Memory B cell (primary cell): Measurements from ENCODE around the gene NFASC.

Source experiments
- ATAC-seq: fragments of 150-1000 bp; cut with Tn5 transposase; 2 replicates; pipeline ENCODE4 v1.10.0; 2021; ENCODE audit warnings: low read depth, mild to moderate bottlenecking, moderate library complexity
- DNase-seq, 2 donors: peaks; one replicate each; pipeline ENCODE4 v3.0.0; 2022; ENCODE audit warnings: low spot score in 2 of 2
- H3K27ac Mint-ChIP-seq: one replicate; pipeline ENCODE4 v1.8.0; 2022; ENCODE audit warnings: mild to moderate bottlenecking, moderate library complexity, mixed read lengths
- H3K27me3 Mint-ChIP-seq: one replicate; pipeline ENCODE4 v1.8.0; 2022; ENCODE audit warnings: mixed read lengths
- H3K36me3 Mint-ChIP-seq: one replicate; pipeline ENCODE4 v1.8.0; 2022; ENCODE audit warnings: mild to moderate bottlenecking, mixed read lengths
- H3K4me1 Mint-ChIP-seq: one replicate; pipeline ENCODE4 v1.8.0; 2022; ENCODE audit warnings: mixed read lengths
- H3K4me3 Mint-ChIP-seq: one replicate; pipeline ENCODE4 v1.8.0; 2022; ENCODE audit warnings: mild to moderate bottlenecking, moderate library complexity, mixed read lengths
- H3K9me3 Mint-ChIP-seq: one replicate; pipeline ENCODE4 v1.8.0; 2022; ENCODE audit warnings: mixed read lengths

The NFASC gene

DNA sequence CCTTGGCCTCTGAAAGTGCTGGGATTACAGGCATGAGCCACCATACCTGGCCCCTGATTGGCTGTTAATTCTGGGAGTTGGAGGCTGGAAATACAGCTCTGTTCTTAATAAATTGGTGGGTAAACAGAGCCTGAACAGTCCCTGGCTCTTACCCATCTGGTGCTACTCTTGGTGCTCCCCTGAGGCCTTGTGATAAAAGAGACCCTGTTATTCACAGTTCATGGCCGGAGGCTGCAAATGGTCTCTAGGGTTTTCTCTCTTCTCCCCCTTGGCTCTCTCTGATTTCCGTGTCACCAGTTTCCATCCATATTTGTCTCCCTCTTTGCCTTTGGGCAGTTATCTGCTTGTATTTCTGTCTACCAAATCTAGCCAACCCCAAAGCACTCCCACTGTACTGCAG lies 17.2 kb downstream of the NFASC start:
- Mint-ChIP-seq H3K27ac (no peak overlapping the region), H3K4me1 (peaks cover 4% of the 10 kb centered on the region), H3K27me3 (peaks cover 8% of the 10 kb centered on the region), H3K9me3 (no peaks in the 10 kb centered on the region), H3K4me3 (no peak overlapping the region), H3K36me3 (no peaks in the 10 kb centered on the region)
- DNase-seq (no peak), ATAC-seq (no peak)

GRCh38 chr1:204888294-204888693 lies 17.6 kb downstream of the NFASC start:
- Mint-ChIP-seq H3K27me3 (peaks cover 10% of the 10 kb centered on the region), H3K36me3 (no peaks in the 10 kb centered on the region), H3K27ac (no peak overlapping the region), H3K9me3 (no peaks in the 10 kb centered on the region), H3K4me3 (no peak overlapping the region), H3K4me1 (peaks cover 4% of the 10 kb centered on the region)
- ATAC-seq (no peak), DNase-seq (no peak)

DNA sequence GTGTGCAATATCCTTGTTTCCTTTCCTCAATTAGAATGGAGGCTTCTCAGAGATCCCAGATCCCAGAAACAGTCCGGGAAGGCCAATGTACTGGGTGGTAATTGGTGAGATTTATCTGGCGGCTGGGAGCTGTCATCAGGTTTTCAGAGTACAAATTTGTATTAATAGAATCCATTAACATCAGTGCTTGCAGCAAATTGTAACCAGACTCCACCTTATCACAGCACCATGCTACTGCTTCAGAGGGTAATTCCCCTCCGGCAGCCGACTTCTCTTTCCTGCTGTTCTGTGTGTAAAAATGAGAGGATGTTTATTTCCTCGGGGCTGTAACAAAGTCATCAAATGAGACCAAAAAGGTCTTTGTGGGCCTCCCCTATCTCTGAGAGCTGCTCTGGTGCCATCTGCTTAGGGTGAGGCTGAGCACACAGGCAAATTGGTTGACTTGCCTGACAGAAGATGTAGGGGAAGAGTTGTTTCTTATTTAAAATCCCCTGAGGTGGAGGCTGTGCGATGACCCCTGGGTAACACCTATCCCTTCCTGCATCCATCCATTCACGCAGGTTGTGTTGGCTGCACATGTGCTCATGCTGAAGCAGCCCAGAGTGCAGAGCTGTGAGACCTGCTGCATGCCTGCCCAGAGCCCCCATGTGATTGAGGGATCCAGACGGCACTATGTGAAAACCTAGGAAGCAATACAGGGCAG lies 19.2 kb downstream of the NFASC start:
- DNase-seq (no peak), ATAC-seq (peak; percentile 83)
- H3K36me3 Mint-ChIP-seq = no peaks in the 10 kb centered on the region
- H3K27ac Mint-ChIP-seq = no peak overlapping the region
- no peak overlapping the region for H3K4me3 Mint-ChIP-seq
- H3K9me3 Mint-ChIP-seq = no peaks in the 10 kb centered on the region
- H3K4me1 Mint-ChIP-seq = peaks cover 4% of the 10 kb centered on the region
- H3K27me3 Mint-ChIP-seq = peaks cover 9% of the 10 kb centered on the region

GRCh38 chr1:204891860-204892259 lies 21.2 kb downstream of the NFASC start:
- ATAC-seq = no peak
- Mint-ChIP-seq H3K36me3 (no peaks in the 10 kb centered on the region), H3K27me3 (peaks cover 17% of the 10 kb centered on the region), H3K27ac (no peak overlapping the region), H3K4me1 (peaks cover 4% of the 10 kb centered on the region), H3K9me3 (no peaks in the 10 kb centered on the region), H3K4me3 (no peak overlapping the region)
- DNase-seq = no peak

DNA sequence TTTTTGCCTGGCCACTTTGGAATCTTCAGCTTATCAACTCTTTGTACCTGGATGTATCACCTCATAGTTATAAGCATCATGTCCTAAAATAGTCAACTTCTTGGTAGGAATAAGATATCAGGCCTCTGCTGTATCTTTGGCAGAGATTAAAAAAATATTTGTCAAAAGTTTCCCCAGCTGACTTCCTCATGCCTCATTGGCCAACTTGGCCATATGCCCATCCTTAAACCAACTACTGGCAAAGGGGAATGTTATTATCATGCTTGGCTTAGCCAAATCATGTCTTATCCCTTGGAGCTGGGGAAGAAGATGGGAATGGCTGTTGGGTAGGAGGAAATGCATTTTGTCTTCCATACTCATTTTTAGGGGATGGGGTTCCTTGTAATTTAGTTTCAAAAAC lies 23.4 kb downstream of the NFASC start:
- H3K27me3 Mint-ChIP-seq = peaks cover 16% of the 10 kb centered on the region
- H3K36me3 Mint-ChIP-seq = no peaks in the 10 kb centered on the region
- H3K4me3 Mint-ChIP-seq = no peak overlapping the region
- DNase-seq (no peak), ATAC-seq (no peak)
- peaks cover 4% of the 10 kb centered on the region for H3K4me1 Mint-ChIP-seq
- no peaks in the 10 kb centered on the region for H3K9me3 Mint-ChIP-seq
- no peak overlapping the region for H3K27ac Mint-ChIP-seq

- Mint-ChIP-seq H3K4me1 (peaks cover 4% of the 10 kb centered on the region), H3K36me3 (no peaks in the 10 kb centered on the region), H3K4me3 (no peak overlapping the region), H3K27me3 (peaks cover 16% of the 10 kb centered on the region), H3K9me3 (no peaks in the 10 kb centered on the region), H3K27ac (no peak overlapping the region)
- DNase-seq (no peak), ATAC-seq (no peak)
Observed at GRCh38 chr1:204894606-204895005, 23.9 kb downstream of the NFASC start.

GRCh38 chr1:204896023-204896422 lies 25.4 kb downstream of the NFASC start:
- Mint-ChIP-seq H3K27me3 (peaks cover 19% of the 10 kb centered on the region), H3K36me3 (no peaks in the 10 kb centered on the region), H3K4me1 (no peaks in the 10 kb centered on the region), H3K4me3 (no peak overlapping the region), H3K9me3 (no peaks in the 10 kb centered on the region), H3K27ac (no peak overlapping the region)
- ATAC-seq (no peak), DNase-seq (no peak)

GRCh38 chr1:204896787-204897469 lies 26.3 kb downstream of the NFASC start:
- ATAC-seq = no peak
- DNase-seq = no peak
- no peaks in the 10 kb centered on the region for H3K9me3 Mint-ChIP-seq
- no peaks in the 10 kb centered on the region for H3K4me1 Mint-ChIP-seq
- no peak overlapping the region for H3K4me3 Mint-ChIP-seq
- no peak overlapping the region for H3K27ac Mint-ChIP-seq
- peaks cover 20% of the 10 kb centered on the region for H3K27me3 Mint-ChIP-seq
- no peaks in the 10 kb centered on the region for H3K36me3 Mint-ChIP-seq

DNA sequence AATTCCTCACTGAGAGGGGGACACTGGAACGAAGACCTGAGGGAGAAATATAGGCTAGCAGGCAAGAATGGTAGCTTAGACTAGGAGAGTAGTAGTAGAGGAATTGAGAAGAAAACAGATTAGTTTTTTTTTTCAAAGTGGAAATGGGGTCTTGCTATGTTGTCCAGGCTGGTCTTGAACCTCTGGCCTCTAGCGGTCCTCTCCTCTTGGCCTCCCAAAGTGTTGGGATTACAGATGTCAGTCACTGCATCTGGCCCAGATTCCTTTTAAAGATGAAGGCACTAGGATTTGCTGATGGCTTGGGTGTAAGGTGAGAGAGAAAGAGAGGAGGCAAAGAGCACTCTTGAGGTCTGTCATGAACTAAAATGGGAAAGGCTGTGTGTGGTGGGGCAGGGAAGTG lies 30.1 kb downstream of the NFASC start:
- Mint-ChIP-seq H3K36me3 (no peaks in the 10 kb centered on the region), H3K27me3 (peaks cover 10% of the 10 kb centered on the region), H3K4me1 (peaks cover 6% of the 10 kb centered on the region), H3K27ac (no peak overlapping the region), H3K4me3 (no peak overlapping the region), H3K9me3 (no peaks in the 10 kb centered on the region)
- DNase-seq (no peak), ATAC-seq (no peak)

GRCh38 chr1:204902671-204903070 lies 32.0 kb downstream of the NFASC start:
- peaks cover 6% of the 10 kb centered on the region for H3K27me3 Mint-ChIP-seq
- no peak for ATAC-seq

DNA sequence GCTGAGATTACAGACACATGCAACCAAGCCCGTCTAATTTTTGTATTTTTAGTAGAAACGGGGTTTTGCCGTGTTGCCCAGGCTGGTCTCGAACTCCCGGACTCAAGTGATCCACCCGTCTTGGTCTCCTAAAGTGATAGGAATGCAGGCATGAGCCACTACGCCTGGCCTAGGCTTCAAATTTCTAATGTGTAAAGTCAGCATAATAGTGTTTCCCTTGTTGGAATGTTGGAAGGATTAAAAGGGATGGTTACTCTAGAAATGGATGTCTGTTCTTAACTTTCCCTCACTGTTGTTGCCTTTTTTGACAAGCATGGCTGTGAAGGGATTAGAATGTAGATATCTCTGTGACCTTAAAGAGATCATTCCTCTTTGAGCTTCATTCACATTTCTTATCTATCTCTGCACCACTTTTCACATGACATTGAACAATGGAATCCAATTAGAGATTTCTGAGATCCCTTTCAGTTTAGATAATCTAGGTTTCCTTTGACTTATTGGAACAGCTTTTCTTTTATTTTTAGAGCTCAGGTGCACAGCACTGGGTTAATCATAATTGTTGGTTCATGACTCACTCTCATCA lies 33.7 kb downstream of the NFASC start:
- Mint-ChIP-seq H3K36me3 (no peaks in the 10 kb centered on the region), H3K9me3 (no peaks in the 10 kb centered on the region), H3K4me1 (peaks cover 8% of the 10 kb centered on the region), H3K27ac (no peak overlapping the region), H3K27me3 (peaks cover 7% of the 10 kb centered on the region), H3K4me3 (no peak overlapping the region)
- DNase-seq = no peak
- ATAC-seq = no peak

More at GRCh38 chr1:204902671-204903070, 32.0 kb downstream of the NFASC start:
- no peaks in the 10 kb centered on the region for H3K9me3 Mint-ChIP-seq
- H3K4me1 Mint-ChIP-seq = peaks cover 6% of the 10 kb centered on the region
- no peak overlapping the region for H3K4me3 Mint-ChIP-seq
- H3K36me3 Mint-ChIP-seq = no peaks in the 10 kb centered on the region
- no peak for DNase-seq
- no peak overlapping the region for H3K27ac Mint-ChIP-seq

GRCh38 chr1:204909109-204909508 lies 38.4 kb downstream of the NFASC start:
- Mint-ChIP-seq H3K4me1 (peaks cover 11% of the 10 kb centered on the region), H3K9me3 (no peaks in the 10 kb centered on the region), H3K36me3 (no peaks in the 10 kb centered on the region), H3K27me3 (peaks cover 5% of the 10 kb centered on the region), H3K4me3 (no peak overlapping the region), H3K27ac (no peak overlapping the region)
- no peak for DNase-seq
- peak; percentile 77 for ATAC-seq

DNA sequence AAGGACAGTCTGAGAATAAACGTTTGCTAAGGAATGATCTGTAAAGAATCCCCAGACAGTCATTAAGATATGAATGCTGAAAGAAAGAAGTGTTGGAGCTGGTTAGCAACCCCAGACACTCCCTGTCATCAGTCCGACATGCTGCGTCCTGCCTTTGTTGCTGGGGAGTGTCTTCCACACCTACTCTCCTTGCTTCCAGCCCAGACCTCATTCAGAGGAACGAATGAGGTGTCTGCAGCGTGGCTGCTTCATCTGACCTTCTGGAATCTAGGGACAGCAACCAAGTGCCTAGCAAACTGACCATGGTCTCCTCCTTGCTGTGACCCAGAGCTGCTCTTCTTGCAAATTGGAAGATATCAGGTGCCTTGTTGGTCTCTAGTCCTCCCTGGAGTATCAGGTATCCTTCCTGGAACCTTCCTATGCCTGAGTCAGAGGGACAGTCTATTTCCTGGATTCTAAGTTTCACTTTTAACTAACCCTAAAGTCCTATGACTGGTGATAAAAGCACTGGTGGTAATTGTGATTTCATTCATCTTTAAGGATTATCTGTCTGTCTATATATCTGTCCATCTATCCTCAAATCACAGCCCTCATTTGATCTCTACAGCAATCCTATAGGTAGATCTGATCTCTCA lies 45.3 kb downstream of the NFASC start:
- no peak overlapping the region for H3K4me3 Mint-ChIP-seq
- peaks cover 2% of the 10 kb centered on the region for H3K4me1 Mint-ChIP-seq
- ATAC-seq = no peak
- peaks cover 10% of the 10 kb centered on the region for H3K27me3 Mint-ChIP-seq
- no peak overlapping the region for H3K27ac Mint-ChIP-seq
- no peak for DNase-seq
- H3K36me3 Mint-ChIP-seq = no peaks in the 10 kb centered on the region
- H3K9me3 Mint-ChIP-seq = peaks cover 4% of the 10 kb centered on the region

DNA sequence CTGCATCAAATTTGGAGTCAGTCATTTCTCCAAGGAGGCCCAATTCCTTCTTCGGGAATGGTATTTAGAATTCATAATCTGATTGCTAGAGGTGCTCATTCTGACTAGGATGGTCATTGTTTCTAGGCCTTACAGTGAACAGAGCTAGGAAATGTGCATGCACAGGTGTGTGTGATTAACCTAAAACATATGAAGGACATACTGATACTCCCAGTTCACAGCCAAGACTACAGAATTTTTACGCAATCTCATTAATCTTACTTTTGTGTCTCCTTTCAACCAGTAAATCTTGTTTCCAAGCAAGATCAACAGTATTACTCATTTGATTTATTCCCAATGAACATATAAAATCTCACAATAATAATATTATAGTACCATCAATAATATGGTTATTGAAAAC lies 47.1 kb downstream of the NFASC start:
- H3K4me3 Mint-ChIP-seq = no peak overlapping the region
- H3K36me3 Mint-ChIP-seq = no peaks in the 10 kb centered on the region
- H3K9me3 Mint-ChIP-seq = peaks cover 4% of the 10 kb centered on the region
- peaks cover 11% of the 10 kb centered on the region for H3K27me3 Mint-ChIP-seq
- DNase-seq (no peak), ATAC-seq (no peak)
- H3K27ac Mint-ChIP-seq = no peak overlapping the region
- H3K4me1 Mint-ChIP-seq = no peaks in the 10 kb centered on the region
